ENCODE data around the gene CENPP. TPM values are rescaled to one million over a fixed set of nuclear protein-coding genes. Genes with fewer than 3 reads are reported as not detected.

Gene CENPP
- total RNA-seq, 1 donor = 5.4 TPM

GRCh38 chr9:92440751-92441046 is 114.9 kb downstream of the CENPP start:
- Histone ChIP-seq H3K36me3 (ENCODE audit: insufficient read depth, low read length) (no peaks in the 10 kb centered on the region), H3K4me1 (ENCODE audit: insufficient read depth, low read length) (peaks cover 6% of the 10 kb centered on the region), H3K79me2 (ENCODE audit: insufficient read depth, low read length) (no peaks in the 10 kb centered on the region), H3K27me3 (ENCODE audit: insufficient read depth, low read length) (no peaks in the 10 kb centered on the region), H3K9me3 (ENCODE audit: low read depth, low read length) (no peaks in the 10 kb centered on the region), H2AFZ (ENCODE audit: low read length) (no peak overlapping the region), H3K4me3 (ENCODE audit: insufficient read depth, low read length) (no peak overlapping the region), H4K20me1 (ENCODE audit: insufficient read depth, low read length) (no peaks in the 10 kb centered on the region), H3K4me2 (ENCODE audit: insufficient read depth, low read length) (no peak overlapping the region), H3K27ac (ENCODE audit: low read depth, low read length) (no peak overlapping the region)
- DNase-seq (ENCODE audit: insufficient read length, low spot score, missing footprints) = no peak
- no peak for TF ChIP-seq CTCF (IDR thresholded peaks at IDR 0.05; ENCODE audit: extremely low read depth, low read depth, low read length)

GRCh38 chr9:92444841-92445240 is 119.1 kb downstream of the CENPP start:
- Histone ChIP-seq H3K4me3 (ENCODE audit: insufficient read depth, low read length) (no peak overlapping the region), H3K79me2 (ENCODE audit: insufficient read depth, low read length) (no peaks in the 10 kb centered on the region), H2AFZ (ENCODE audit: low read length) (no peak overlapping the region), H3K27me3 (ENCODE audit: insufficient read depth, low read length) (no peaks in the 10 kb centered on the region), H3K4me2 (ENCODE audit: insufficient read depth, low read length) (no peak overlapping the region), H3K4me1 (ENCODE audit: insufficient read depth, low read length) (peaks cover 6% of the 10 kb centered on the region), H3K27ac (ENCODE audit: low read depth, low read length) (no peak overlapping the region), H4K20me1 (ENCODE audit: insufficient read depth, low read length) (no peaks in the 10 kb centered on the region), H3K9me3 (ENCODE audit: low read depth, low read length) (no peaks in the 10 kb centered on the region), H3K36me3 (ENCODE audit: insufficient read depth, low read length) (no peaks in the 10 kb centered on the region)
- DNase-seq (ENCODE audit: insufficient read length, low spot score, missing footprints) = no peak
- TF ChIP-seq CTCF (IDR thresholded peaks at IDR 0.05; ENCODE audit: extremely low read depth, low read depth, low read length) = no peak

- no peaks in the 10 kb centered on the region for H4K20me1 ChIP-seq (ENCODE audit: insufficient read depth, low read length)
- no peaks in the 10 kb centered on the region for H3K9me3 ChIP-seq (ENCODE audit: low read depth, low read length)
- no peak overlapping the region for H3K4me3 ChIP-seq (ENCODE audit: insufficient read depth, low read length)
- H3K4me1 ChIP-seq (ENCODE audit: insufficient read depth, low read length) = peaks cover 6% of the 10 kb centered on the region
- H2AFZ ChIP-seq (ENCODE audit: low read length) = no peak overlapping the region
- no peak overlapping the region for H3K27ac ChIP-seq (ENCODE audit: low read depth, low read length)
- TF ChIP-seq CTCF (IDR thresholded peaks at IDR 0.05; ENCODE audit: extremely low read depth, low read depth, low read length) = no peak
- no peak overlapping the region for H3K4me2 ChIP-seq (ENCODE audit: insufficient read depth, low read length)
- H3K79me2 ChIP-seq (ENCODE audit: insufficient read depth, low read length) = no peaks in the 10 kb centered on the region
- H3K27me3 ChIP-seq (ENCODE audit: insufficient read depth, low read length) = no peaks in the 10 kb centered on the region
- peak; percentile 41 for DNase-seq (ENCODE audit: insufficient read length, low spot score, missing footprints)
- H3K36me3 ChIP-seq (ENCODE audit: insufficient read depth, low read length) = no peaks in the 10 kb centered on the region
Observed at GRCh38 chr9:92446536-92446935, 120.8 kb downstream of the CENPP start.

- no peaks in the 10 kb centered on the region for H4K20me1 ChIP-seq (ENCODE audit: insufficient read depth, low read length)
- no peaks in the 10 kb centered on the region for H3K9me3 ChIP-seq (ENCODE audit: low read depth, low read length)
- no peaks in the 10 kb centered on the region for H3K4me1 ChIP-seq (ENCODE audit: insufficient read depth, low read length)
- H3K27me3 ChIP-seq (ENCODE audit: insufficient read depth, low read length) = no peaks in the 10 kb centered on the region
- no peak overlapping the region for H3K27ac ChIP-seq (ENCODE audit: low read depth, low read length)
- no peak overlapping the region for H3K4me3 ChIP-seq (ENCODE audit: insufficient read depth, low read length)
- H3K4me2 ChIP-seq (ENCODE audit: insufficient read depth, low read length) = no peak overlapping the region
- no peak overlapping the region for H2AFZ ChIP-seq (ENCODE audit: low read length)
- peak; percentile 24 for TF ChIP-seq CTCF (IDR thresholded peaks at IDR 0.05; ENCODE audit: extremely low read depth, low read depth, low read length)
- DNase-seq (ENCODE audit: insufficient read length, low spot score, missing footprints) = no peak
- no peaks in the 10 kb centered on the region for H3K36me3 ChIP-seq (ENCODE audit: insufficient read depth, low read length)
- H3K79me2 ChIP-seq (ENCODE audit: insufficient read depth, low read length) = no peaks in the 10 kb centered on the region
Observed at GRCh38 chr9:92455217-92455616, 129.5 kb downstream of the CENPP start.

All from osteoblast (primary cell).